ENCODE measurements around the gene YRDC.

YRDC gene

DNA sequence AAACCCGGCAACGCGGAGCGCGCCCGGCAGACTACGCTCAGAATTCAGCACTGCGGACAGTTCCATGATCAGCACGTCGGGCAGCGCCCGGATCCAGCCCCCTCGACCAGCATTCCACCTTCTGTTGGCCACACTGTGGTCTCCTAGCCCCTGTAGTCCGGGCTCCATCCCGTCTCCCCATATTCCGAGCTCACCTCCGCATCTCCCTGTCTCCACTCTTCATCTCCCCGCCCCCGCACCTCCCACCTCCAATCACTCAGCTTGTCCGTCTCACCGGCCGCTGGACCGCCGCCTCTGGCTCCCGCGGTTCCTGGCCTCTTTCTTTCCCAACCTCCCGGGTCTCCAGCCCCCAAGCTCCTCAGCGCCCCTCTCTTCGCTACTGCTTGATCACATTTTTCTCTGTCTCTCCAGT lies 43.6 kb downstream of the YRDC start:
- no peaks in the 10 kb centered on the region for H3K36me3 ChIP-seq (ENCODE audit: control insufficient read depth, insufficient read depth, low read length, severe bottlenecking)
- peaks cover 72% of the 10 kb centered on the region for H3K27me3 ChIP-seq (replicated peaks; ENCODE audit: control insufficient read depth, insufficient read depth, low read length)
- H3K9me3 ChIP-seq (ENCODE audit: control insufficient read depth, low read length), result no peaks in the 10 kb centered on the region
- H3K9ac ChIP-seq (ENCODE audit: low read length), result no peak overlapping the region
- H3K4me1 ChIP-seq (ENCODE audit: control insufficient read depth, insufficient read depth, low read length), result no peaks in the 10 kb centered on the region
- peak; percentile 70 for DNase-seq (ENCODE audit: low read depth)
- H3K4me3 ChIP-seq (ENCODE audit: low read length), result no peak overlapping the region

DNA sequence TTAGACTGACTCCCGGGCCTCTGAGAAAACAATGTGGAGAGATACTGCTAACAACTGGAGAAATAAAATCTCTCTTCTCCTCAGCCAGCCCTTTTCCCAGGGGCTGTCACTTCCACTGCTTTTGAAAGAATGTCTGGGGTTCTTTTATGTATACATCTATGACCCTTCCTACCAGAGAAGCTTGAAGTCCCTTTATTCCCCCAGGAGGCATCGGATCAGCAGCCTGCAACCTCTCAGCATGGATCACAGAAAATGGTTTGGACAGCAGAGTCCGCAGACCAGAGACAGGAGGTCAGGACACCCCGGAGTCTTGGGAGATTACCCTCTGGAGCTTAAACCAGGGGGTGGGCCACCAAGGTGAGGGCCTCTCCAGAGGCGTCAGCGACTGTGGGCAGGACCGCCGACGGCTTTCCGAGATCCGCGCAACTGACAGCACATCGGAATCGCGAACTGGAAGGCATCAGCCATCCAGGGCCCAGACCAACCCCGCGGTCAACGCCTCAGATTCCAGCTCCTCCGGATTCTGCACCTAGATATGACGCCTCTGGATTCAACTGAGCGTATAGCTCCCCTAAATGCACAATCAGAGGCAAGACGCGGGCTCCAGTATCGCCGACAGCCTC lies 44.1 kb downstream of the YRDC start:
- H3K4me3 ChIP-seq (ENCODE audit: low read length), result no peak overlapping the region
- no peaks in the 10 kb centered on the region for H3K9me3 ChIP-seq (ENCODE audit: control insufficient read depth, low read length)
- no peaks in the 10 kb centered on the region for H3K36me3 ChIP-seq (ENCODE audit: control insufficient read depth, insufficient read depth, low read length, severe bottlenecking)
- no peak overlapping the region for H3K9ac ChIP-seq (ENCODE audit: low read length)
- H3K4me1 ChIP-seq (ENCODE audit: control insufficient read depth, insufficient read depth, low read length), result no peaks in the 10 kb centered on the region
- H3K27me3 ChIP-seq (replicated peaks; ENCODE audit: control insufficient read depth, insufficient read depth, low read length), result peaks cover 74% of the 10 kb centered on the region
- DNase-seq (ENCODE audit: low read depth), result no peak

DNA sequence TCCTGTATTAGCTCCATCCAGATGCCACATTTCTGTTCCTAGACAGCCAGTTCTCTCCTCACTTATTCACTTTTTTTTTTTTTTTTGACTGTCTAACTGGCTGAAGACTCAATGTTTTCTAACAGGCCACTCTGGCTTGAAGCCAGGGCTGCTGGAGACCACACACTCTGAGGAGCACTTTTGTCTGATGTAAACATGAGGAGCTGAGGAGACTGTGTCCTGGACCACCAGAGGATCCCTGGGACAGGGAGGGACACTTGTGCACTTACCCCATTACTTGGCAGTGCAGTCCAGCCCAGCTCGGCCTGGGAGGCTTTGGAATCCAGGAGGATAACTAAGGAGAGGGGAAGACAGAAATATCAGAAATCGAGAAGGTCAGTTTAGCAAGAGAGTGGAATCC lies 45.5 kb downstream of the YRDC start:
- H3K36me3 ChIP-seq (ENCODE audit: control insufficient read depth, insufficient read depth, low read length, severe bottlenecking), result no peaks in the 10 kb centered on the region
- H3K4me3 ChIP-seq (ENCODE audit: low read length), result no peak overlapping the region
- H3K27me3 ChIP-seq (replicated peaks; ENCODE audit: control insufficient read depth, insufficient read depth, low read length), result peaks cover 80% of the 10 kb centered on the region
- H3K4me1 ChIP-seq (ENCODE audit: control insufficient read depth, insufficient read depth, low read length), result no peaks in the 10 kb centered on the region
- H3K9me3 ChIP-seq (ENCODE audit: control insufficient read depth, low read length), result no peaks in the 10 kb centered on the region
- H3K9ac ChIP-seq (ENCODE audit: low read length), result no peak overlapping the region
- DNase-seq (ENCODE audit: low read depth), result no peak

DNA sequence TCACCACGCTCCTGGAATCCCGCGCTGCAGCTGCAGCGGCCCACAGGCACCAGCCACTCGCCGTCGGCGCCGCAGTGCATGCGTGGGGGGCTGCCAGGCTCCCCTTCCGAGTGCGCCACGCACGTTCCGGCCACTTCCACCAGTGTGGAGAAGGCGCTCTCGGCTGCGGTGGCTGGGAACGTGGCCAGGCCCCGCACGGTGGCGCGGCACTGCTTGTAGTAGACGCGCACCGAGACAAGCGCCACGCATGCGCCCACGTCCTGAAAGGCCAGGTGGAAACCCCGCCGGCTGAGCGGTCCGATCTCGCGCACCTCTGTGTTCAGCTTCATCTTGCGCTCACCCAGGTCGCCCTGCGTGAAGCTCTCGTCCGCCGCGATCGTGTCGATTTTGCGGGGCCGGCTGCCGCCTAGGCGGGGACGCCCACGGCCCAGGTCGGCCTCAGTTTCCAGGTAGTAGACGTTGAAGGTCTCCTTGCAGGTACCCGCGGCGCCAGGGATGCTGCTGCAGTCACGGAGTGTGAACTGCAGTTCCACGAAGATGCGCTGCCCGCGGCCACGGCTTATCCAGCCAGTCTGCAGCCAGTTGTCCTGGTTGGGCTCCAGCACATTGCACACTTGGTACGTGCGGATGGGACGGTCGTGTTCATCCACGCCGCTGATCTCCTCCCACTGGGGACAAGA lies 46.5 kb downstream of the YRDC start:
- Histone ChIP-seq H3K9ac (ENCODE audit: low read length) (no peak overlapping the region), H3K27me3 (replicated peaks; ENCODE audit: control insufficient read depth, insufficient read depth, low read length) (peaks cover 82% of the 10 kb centered on the region), H3K4me3 (ENCODE audit: low read length) (no peak overlapping the region), H3K4me1 (ENCODE audit: control insufficient read depth, insufficient read depth, low read length) (no peaks in the 10 kb centered on the region), H3K9me3 (ENCODE audit: control insufficient read depth, low read length) (no peaks in the 10 kb centered on the region), H3K36me3 (ENCODE audit: control insufficient read depth, insufficient read depth, low read length, severe bottlenecking) (no peaks in the 10 kb centered on the region)
- no peak for DNase-seq (ENCODE audit: low read depth)

DNA sequence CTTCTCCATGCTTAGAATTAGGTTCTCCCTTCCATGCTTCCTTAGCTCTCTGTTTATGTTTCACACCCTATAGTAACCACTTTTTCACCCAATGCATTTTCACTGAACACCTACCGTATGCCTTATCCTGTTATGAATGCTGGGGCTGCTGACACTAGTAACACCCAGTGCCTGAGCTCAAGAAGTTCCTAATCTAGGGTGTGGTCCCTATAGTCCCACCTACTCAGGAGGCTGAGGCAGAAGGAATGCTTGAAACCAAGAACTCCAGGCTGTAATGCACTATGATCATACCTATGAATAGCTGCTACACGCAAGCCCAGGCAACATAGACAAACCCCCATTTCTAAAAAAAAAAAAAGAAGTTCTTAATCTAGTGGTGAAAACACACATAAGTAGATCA lies 48.6 kb downstream of the YRDC start:
- peaks cover 80% of the 10 kb centered on the region for H3K27me3 ChIP-seq (replicated peaks; ENCODE audit: control insufficient read depth, insufficient read depth, low read length)
- no peak overlapping the region for H3K4me3 ChIP-seq (ENCODE audit: low read length)
- no peaks in the 10 kb centered on the region for H3K9me3 ChIP-seq (ENCODE audit: control insufficient read depth, low read length)
- no peaks in the 10 kb centered on the region for H3K36me3 ChIP-seq (ENCODE audit: control insufficient read depth, insufficient read depth, low read length, severe bottlenecking)
- H3K4me1 ChIP-seq (ENCODE audit: control insufficient read depth, insufficient read depth, low read length), result no peaks in the 10 kb centered on the region
- DNase-seq (ENCODE audit: low read depth), result no peak
- H3K9ac ChIP-seq (ENCODE audit: low read length), result no peak overlapping the region

DNA sequence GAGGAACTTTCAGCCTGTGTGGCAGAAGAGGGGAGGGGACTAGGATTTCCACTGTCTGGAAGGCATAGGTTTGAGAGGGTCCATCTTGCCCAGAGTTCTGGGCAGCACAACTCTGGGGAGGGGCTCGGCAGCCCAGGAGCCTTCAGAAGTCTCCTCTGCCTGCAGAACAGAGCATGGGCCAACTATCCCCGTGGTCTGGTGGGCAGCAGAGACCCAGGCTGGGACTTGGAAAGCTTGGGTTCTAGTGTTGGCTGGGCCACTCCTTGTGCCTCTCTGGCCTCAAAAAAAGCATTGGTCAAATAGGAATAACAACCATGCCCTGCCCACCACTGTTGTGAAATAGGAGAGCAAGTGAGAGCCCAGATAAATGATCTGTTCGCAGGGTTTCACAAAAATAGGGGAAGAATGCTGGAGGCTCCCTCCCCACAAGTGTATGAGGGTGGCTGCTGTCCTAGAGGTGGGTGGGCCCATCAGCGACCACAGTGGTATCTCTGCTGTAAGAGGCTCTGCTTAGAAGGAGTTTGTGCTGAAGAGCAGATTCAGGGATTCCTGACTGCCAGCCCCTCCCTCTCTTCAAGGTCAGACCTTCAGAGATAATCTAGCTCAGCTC lies 52.0 kb downstream of the YRDC start:
- Histone ChIP-seq H3K9ac (ENCODE audit: low read length) (no peak overlapping the region), H3K4me3 (ENCODE audit: low read length) (no peak overlapping the region), H3K9me3 (ENCODE audit: control insufficient read depth, low read length) (no peaks in the 10 kb centered on the region), H3K36me3 (ENCODE audit: control insufficient read depth, insufficient read depth, low read length, severe bottlenecking) (no peaks in the 10 kb centered on the region), H3K27me3 (replicated peaks; ENCODE audit: control insufficient read depth, insufficient read depth, low read length) (peaks cover 70% of the 10 kb centered on the region), H3K4me1 (ENCODE audit: control insufficient read depth, insufficient read depth, low read length) (no peaks in the 10 kb centered on the region)
- DNase-seq (ENCODE audit: low read depth), result no peak

DNA sequence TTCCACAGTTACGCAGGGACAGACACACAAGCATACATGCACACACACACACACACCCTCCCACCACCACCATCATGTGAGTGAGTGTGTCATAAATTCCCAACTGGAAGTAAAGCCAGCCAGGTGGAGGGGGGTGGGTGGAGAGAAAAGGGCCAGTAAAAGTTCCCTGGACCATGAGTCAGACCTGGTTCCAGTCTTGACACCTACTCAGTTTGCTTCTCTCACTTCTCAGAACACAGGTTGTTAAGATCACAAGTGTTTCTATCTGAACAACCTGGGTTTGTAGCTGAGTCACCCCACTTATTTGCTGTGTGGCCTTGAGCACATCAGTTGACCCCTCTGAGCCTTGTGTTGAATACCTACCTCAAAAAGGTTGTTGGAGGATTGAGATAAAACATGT lies 52.7 kb downstream of the YRDC start:
- no peak overlapping the region for H3K9ac ChIP-seq (ENCODE audit: low read length)
- no peak for DNase-seq (ENCODE audit: low read depth)
- no peak overlapping the region for H3K4me3 ChIP-seq (ENCODE audit: low read length)
- H3K9me3 ChIP-seq (ENCODE audit: control insufficient read depth, low read length), result no peaks in the 10 kb centered on the region
- peaks cover 67% of the 10 kb centered on the region for H3K27me3 ChIP-seq (replicated peaks; ENCODE audit: control insufficient read depth, insufficient read depth, low read length)
- no peaks in the 10 kb centered on the region for H3K4me1 ChIP-seq (ENCODE audit: control insufficient read depth, insufficient read depth, low read length)
- H3K36me3 ChIP-seq (ENCODE audit: control insufficient read depth, insufficient read depth, low read length, severe bottlenecking), result no peaks in the 10 kb centered on the region

DNA sequence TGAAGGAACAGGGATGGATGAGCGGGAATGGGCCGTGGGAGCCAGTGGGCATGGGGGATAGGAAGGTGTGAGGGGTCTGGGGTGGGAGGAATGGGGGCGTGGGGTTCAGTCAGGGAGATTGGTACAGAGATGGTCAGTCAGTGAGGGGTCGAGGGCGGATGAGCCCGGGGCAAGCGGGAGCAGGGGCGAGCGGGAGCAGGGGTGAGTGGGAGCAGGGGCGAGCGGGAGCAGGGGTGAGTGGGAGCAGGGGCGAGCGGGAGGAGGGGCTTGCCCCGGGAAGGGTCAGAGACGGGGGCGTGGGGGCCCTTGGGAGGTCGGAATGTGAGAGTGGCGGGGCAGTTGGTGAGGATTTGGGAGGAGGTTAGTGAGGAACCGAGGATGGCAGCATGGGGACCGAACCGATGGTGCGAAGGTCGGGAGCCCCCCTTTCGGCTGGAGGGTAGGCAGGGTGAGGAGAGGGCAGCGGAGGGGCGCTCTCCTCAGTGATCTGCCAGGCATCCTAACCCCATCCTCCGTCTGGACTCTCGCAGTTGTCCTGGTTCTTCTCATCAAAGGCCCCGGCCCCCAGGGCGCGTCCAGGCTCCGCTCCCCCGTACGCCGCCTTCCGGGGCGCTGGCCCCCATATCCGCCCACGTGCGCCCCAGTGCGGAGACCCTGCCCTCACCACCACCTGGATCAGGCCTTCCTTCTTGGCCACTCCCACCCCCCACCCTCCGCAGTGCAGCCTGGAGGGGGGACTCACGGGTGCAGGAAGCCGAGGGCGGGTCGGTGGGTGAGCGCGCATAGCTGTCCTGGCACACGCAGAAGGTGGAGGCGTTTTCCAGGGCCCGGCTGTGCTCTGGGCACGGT lies 54.3 kb downstream of the YRDC start:
- no peaks in the 10 kb centered on the region for H3K4me1 ChIP-seq (ENCODE audit: control insufficient read depth, insufficient read depth, low read length)
- H3K27me3 ChIP-seq (replicated peaks; ENCODE audit: control insufficient read depth, insufficient read depth, low read length), result peaks cover 60% of the 10 kb centered on the region
- H3K36me3 ChIP-seq (ENCODE audit: control insufficient read depth, insufficient read depth, low read length, severe bottlenecking), result no peaks in the 10 kb centered on the region
- H3K9me3 ChIP-seq (ENCODE audit: control insufficient read depth, low read length), result no peaks in the 10 kb centered on the region
- DNase-seq (ENCODE audit: low read depth), result no peak
- H3K4me3 ChIP-seq (ENCODE audit: low read length), result no peak overlapping the region
- H3K9ac ChIP-seq (ENCODE audit: low read length), result no peak overlapping the region
